Hindlimb muscle (tissue), 1 donor: Measurements from ENCODE around the gene PRELID3B. TPM values are rescaled to one million over a fixed set of nuclear protein-coding genes. Genes with fewer than 3 reads are reported as not detected.
"Not testable (repeated sequence)": the region's sequence is repeated elsewhere in the genome, so short reads cannot be mapped to it uniquely, and the experiment has no call there.

Experiments
- DNase-seq: peaks from one replicate; pipeline ENCODE4 v3.0.0-alpha.2; 2013
- polyA plus RNA-seq: library from polyadenylated mRNA; unstranded; fragments of 120-200 nt; gene quantifications from one replicate; pipeline ENCODE4 v1.2.1, GENCODE V29; 2013; ENCODE audit not compliant: insufficient read length

PRELID3B gene
- polyA plus RNA-seq, 1 donor, result 40.5 TPM

DNA sequence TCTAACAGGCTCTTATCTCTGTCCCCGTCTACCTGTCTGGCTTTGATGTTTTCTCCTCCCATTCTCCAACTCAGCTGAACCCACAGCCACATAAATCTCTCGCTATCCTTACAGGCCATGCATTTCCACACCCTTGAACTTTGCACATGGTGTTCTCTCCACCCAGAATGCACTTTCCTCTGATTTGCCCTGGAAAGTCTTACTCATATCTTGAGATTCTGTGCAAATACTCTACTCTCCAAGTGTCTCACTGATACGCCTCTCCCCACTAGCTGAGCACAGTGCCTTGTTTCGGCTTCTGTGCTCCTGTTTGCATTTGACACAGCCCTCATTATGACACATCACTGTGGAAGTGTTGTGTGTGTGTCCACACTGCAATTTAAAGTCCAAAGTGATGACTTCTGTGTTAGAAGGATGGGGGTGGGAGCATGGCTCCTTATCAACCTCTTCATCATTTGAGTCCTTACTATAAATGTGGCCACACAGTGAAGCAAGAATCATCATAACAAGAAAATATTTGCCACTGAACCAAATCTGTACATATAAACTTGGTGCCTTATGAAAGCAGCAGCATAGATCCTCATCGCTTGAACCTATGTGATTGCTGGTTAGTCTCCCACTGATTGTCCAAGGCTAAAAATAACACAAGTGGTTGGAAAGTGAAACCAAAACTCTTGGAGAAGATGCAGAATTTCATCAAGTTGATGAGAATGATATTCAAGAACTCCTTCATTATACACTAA lies 5.5 kb upstream of the PRELID3B start:
- no peak for DNase-seq

DNA sequence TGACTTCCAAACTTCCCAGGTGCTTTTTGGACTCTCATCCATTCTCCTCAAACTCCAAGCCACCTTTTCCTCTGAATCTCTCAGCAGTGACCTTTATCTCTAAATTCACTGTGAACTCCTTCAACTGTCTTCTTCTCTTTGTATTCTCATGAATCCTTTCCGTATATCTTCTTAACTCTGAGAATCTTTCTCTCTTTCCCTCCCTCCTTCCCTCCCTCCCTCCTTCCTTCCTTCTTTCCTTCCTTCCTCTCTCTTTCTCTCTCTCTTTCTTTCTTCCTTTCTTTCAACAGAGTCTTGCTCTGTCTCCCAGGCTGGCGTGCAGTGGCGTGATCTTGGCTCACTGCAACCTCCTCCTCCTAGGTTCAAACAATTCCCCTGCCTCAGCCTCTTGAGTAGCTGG lies 4.3 kb upstream of the PRELID3B start:
- no peak for DNase-seq

DNA sequence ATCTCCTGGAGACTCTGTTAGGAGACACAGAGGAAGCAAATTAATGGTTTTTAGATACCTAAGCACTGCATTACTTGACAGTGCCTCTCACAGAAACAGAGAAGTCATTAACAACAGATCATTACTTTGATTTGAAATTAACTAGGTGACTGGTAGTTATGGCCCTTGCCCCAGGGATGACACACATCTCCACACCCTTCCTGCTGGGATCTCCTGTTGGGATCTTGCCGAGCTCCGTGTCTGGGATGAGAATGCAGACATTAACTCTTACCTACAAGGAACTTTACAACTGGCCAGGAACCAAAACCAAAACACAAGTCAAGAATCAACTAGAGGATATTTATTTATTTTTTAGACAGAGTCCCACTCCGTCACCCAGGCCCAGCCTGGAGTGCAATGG lies 2.2 kb upstream of the PRELID3B start:
- DNase-seq, result no peak

DNA sequence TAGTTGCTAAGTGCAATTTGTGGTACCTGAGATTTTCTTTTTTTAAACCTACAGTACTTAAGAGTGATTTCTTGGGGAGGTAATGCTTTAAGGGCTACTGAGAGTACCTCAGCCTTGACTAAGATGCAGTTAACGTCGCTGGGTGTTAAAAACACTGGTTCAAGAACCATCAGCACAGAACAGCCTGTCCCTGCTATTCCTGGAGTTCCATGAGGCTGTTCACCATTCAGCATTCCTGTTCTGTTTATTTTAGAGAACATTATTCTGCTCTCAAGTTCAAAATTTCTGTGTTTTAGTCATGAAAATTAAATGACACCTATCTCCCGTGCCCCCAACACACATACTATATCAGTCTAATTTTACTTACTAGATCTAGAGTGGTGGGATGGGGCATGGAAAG lies 1.7 kb upstream of the PRELID3B start:
- no peak for DNase-seq

DNA sequence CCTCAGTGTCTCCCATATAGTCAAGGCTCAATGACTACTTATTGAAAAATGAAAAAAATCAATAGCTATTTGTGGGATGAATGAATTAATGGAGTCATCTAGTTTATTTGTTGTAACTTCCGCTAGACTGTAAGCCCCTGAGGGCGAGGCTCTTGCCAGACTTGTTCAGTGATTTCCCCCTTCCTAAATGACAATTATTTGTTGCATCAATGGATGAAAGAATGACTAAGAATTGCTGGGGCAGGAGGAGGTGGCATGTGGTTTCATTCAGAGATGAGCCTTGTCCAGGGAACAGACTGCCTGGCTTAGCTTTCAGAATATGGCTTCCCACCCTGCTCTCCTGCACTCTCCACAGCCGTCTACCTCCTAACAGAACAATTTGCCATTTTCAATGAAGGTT lies 1.1 kb upstream of the PRELID3B start:
- DNase-seq, result no peak

DNA sequence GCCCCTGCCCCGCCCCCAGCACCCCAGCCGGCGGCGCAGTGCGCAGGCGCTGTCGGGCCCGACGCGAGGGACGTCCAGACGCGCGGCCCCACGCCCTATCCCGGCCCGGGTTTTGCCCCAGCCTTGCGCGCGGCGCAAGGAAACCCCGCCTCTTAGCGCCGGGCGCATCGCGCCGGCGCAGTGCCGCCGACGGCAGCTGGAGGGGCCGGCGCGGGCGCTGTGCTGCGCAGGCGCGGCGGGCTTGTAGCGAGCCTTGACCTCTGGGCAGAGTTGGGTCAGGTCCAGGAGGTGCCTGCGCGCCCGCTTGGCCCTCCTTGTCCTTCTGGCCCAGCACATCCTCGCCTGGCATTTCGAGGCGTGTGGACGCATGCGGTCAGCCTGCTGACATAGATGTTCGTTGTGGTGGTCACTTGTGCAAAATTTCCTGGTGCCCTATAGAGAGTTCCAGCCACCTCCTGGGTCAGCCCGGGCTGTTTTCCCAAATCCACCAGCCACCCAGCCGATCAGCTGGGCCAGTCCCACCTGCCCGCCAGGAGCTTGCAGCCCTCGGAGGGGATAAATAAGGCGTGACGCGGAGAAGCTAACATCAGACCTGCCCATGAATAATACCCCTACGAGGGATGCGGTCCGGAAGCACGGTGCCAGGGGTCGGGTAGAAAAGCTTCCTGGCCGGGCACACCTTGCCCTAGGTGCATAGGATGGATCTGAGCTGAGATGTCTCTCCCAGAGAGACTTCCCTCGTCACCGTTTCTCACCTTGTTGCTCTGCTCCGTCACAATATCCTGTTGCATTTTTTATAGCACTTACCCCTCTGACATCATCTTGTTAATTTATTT lies 428 bp upstream of the PRELID3B start:
- DNase-seq, result peak; percentile 96

DNA sequence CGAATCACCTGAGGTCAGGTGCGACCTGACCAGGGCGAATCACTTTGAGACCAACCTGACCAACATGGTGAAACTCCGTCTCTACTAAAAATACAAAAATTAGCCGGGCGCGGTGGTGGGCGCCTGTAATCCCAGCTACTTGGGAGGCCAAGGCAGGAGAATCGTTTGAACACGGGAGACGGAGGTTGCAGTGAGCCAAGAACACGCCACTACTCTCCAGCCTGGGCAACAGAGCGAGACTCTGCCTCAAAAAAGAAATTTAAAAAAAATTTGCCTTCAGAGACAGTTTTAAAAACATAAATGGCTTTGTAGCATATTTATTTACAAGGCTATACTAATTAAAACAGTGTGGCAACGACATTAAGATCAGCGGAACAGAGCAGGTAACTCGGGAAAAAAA lies 1.1 kb downstream of the PRELID3B start:
- DNase-seq, result not testable (repeated sequence)

DNA sequence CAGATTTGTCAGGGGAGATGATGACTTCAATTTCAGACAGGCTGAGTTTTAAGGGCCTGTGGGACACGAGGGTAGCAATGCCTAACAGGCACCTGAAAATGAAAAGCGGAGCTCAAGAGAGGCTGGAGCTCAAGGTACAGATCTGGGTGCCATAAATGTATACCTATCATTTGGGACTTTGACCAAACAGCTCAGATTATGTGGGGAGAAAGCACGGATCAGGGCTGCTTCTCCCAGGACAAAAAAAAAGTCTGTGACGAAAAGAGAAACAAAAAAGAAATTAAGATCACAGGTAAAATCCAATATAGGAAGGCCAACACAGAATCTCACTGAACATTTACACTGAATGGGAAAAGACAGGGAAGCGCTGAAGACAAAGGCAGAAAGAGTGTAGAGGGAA lies 1.9 kb downstream of the PRELID3B start:
- DNase-seq, result no peak

DNA sequence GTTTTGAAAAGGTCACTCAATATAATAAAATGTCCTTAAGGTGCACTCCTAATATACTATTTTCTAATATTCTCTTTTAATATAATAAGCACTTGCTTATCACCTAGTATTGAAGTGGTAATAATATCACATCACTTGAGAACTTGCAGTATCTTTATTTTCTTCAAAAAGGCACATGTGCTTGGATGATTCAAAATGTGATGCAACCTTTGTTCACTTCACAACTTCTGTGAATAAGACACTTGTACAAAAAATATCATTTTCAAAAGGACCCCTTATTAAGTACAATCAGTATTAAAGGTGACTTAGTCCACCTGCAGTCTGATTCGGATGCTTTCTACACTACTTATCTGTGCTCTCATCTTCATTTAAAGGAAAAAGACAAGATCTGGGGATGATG lies 3.4 kb downstream of the PRELID3B start:
- no peak for DNase-seq

DNA sequence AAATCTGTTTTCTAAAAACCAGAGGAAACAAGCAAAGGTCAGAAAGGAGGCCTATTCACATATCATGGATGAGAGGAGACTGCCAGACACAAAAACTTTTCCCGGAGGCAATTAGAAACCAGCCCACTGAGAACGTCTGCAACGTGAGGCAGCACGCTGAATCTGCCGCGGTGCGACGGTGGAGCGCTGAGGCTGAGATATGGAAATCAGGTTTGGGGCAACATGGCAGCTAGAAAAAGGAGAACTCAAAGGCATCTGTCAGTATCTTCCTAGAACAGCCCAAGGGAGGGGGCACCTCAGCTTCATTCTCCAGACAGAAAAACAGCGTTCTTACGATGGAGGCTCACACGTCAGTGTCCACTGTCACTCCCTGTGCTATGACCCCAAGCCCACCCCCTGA lies 5.2 kb downstream of the PRELID3B start:
- no peak for DNase-seq

DNA sequence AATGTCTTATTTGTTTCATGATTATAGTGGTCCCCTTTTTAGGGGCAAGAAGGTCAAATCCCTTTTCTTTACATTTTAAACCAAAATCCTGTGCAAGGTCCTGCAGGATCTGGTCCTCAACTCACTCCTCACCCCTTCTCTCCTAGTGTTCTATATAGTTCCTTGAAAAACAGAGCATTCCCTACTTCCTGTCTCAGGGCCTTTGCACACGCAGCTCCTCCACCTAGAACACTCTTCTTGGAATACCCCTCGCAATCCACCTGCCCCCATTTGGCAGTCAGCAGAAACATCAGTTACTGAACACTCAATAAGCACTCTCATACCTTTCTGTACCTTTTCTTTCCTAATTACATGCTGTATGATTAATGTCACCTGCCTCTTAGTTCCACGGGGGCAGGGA lies 7.2 kb downstream of the PRELID3B start:
- no peak for DNase-seq

DNA sequence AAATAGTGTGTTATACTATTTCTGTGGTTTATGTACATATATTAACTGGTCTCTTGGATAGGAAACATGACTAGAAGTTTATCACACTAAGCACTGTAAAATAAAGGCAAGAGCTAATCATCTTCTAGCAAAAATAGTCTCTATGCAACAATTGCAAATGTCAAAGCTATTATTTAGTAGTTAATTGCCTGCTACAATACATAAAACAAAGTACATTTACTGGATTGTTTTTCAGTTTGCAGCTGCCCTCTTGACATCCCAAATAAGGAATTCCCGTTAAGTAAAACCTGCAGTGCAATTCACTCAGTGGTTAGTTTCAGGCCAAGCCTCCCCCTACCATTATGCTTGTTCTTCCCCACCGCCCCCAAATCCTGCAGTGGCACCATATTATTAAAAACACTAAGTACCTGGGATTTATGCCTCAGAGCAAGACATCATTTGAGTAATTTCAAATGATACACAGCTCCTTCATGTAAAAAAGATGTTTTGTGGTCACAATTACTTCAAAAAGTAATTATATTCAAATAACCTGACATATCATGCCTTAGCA lies 8.9 kb downstream of the PRELID3B start:
- DNase-seq, result no peak

DNA sequence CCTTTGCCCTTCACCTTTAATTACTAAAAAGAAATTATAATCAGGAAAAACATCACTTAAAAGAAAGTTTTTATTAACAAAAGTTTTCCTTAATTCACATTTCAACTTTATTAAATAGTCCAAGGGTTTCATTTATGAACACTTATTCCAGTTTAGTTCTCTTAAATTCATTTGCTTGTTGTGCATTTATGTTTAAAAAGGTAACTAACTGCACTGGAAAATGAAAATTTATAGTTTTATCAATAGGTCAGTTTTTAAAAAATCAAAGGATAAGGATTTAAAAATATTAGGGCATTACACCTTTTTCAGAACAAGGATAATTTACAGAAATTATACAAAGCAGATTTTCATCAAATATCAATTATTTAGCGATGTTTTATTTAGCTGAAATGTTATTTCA lies 9.5 kb downstream of the PRELID3B start:
- DNase-seq, result no peak

DNA sequence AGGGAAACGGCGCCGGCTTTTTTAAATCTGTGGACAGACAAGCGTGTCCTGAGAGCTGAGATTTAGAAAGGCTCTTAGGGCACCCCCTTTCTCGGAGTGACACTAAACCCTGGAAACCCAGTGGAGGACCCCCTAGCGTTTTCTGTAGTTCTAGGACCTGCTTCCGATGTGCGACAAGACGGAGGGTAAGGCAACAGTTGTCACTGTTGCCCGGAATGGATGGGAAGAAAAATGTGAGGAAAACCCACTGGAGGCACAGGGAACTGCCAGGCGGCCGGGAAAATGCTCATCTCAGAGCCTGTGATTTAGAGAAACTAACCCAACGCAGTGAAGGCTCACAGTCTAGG lies 9.9 kb downstream of the PRELID3B start:
- no peak for DNase-seq

DNA sequence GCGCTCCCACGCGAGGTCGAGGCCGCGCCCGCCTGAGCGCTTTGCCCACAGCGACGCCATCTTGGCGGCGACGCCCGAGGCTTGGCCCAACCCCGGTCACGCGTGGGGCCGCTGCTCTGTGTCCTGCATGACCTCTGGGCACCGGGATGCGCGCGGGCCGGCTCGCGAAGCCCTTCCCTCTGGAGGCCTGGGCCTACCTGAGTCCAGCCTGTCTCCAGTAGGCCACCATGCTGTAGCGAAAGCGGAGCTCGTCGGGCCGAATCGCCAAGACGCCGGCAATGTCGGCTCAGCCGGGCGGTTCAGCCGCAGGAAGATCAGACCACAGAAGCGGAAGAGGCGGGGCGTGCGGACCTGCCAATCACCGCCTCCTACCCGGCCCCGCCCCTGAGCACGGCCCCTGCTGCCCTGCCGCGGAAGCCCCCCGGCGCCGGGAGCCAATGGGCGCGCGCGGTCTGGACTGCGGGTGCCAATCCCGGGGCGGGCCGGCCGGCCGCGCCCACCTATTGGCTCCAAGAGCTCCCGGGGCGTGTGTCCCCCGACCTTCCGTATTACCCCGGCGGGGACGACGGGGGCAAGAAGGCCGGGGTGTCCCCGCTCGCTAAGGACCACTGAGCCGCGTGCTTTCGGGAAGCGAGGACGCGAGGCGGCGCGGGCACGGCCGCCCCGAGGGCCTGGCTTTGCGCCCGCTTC lies 10.4 kb downstream of the PRELID3B start, which contains the start of gene ATP5F1E:
Gene ATP5F1E, minus strand, starts transcription at position 313 of the 690 bp plus-strand sequence. Its CDS starts 84 bp downstream, at position 229.
- DNase-seq, result peak; percentile 95

DNA sequence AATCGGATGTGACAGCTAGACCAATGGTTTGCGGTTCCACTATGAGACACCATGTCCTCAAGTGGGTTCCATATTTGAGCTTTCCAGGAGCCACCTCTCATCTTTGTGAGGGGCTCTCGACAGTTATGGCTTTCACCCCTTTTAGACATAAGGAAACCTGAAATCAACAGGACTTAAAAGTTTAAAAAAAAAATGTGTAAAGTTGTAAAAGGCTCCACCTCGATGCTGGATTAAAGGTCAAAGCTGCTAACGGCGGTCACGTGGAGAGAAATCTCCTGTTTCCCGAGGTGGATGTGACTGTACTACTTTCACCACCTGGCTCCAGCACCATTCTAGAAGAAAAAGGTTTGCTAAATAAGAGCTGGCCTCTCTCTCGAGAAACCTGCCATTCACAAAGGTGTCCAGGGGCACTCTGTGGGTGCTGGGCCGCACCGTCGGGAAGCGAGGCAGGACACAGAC lies 11.0 kb downstream of the PRELID3B start:
- DNase-seq, result no peak

DNA sequence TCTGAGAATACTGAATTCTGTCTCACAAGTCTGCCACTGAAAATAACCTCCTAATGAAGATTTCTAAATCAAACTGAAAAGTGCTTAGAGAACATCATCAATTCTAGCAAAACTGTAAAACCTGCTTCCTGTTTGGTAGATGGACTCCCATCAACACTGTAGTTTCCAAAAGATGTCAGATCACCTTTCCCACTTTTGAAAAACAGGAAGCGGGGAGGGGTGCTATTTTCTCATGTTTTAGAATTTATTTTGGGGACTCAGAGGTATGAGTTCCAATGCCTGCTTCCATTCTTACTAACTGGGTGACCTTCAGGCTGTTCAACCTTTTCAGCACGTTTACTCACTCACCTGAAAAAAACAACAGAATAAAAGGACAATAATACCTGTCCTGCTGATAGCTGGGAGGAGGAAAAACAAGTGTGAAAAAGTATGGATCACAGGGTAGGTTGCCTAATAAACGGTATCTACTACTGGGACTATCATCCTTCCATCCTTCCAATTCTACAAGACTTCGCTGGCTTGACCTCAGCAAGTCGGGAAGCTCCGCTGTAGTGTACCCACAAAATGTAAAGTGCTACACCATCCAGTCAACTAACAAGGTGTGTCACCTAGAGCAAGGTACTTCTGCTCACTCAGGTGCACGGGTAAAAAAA lies 11.5 kb downstream of the PRELID3B start:
- DNase-seq, result no peak

DNA sequence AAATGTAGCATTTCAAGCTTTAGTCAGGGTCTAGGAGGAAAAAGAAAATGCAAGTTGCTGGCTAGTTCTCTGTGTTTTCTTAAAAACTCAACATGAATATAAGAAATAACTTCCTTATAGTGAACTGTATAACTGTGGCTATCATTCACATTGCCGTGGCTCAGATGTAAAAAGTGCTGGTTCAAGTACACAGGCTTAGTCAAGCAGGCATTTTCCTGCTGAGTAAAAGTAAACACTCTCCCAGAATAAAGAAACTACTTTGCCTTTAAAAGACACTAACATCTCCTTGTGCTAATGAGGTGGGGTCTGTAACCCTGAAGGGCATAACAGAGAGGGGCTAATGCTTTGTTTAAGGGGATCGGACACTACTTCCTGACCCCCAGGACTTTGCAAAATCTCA lies 13.8 kb downstream of the PRELID3B start:
- DNase-seq, result no peak

DNA sequence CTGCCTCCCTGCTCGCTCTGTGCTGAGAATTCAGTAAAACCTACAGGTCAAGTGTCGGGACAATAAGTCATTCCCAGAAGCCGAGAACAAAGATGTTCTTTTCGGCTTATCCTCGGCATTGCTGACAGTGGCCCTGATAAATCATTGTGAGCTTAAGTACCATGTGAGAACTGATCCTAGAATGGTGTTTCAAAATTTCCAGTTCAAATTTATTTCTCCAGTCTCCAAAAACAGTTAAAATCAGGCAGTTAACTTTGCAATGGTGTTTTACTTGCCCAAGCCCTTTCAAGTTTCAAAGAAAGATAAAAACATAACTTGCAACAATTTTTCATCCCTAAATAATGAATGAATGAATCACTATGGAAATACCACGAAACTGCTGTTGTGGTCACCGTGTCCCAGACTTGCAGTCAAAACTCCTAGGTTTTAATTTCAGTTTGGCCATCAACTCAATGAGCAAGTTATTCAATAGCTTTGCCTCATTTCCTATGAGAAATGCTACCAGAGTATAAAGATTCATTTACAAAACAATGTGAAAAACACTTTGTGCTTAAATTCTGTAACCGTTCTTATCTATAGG lies 14.8 kb downstream of the PRELID3B start:
- no peak for DNase-seq

DNA sequence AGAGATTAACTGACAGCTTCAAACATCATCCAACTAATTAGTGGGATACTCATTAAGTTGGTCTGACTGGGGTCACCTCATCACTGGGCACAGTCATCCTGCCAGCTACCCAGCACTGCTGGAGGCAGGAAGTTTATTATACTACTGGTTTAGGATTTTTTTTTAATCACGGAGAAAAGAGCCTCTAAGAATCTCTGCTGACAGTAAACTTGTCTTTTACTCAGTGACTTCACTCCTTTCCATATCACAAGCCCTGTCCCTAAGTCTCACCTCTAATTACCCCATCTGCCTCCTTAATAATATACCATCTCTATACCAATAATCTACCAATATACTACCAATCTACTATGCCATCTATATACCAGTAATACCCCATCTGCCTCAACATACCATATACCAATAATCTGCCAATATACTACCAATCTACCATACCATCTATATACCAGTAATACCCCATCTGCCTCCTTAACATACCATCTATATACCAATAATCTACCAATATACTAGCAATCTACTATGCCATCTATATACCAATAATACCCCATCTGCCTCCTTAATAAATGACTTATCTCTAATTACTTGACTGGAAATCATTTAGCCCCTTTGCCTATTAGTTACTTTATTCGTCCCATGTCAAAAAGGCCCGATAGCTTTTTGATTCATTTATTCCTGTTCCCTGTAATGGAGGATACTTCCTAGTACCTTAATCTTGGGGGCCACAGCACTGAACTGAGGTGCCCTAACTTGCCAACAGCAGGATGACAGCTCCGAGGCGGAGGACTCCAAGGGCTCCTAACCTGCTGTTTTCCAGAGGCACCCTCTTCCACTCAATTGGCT lies 15.5 kb downstream of the PRELID3B start:
- DNase-seq, result no peak

DNA sequence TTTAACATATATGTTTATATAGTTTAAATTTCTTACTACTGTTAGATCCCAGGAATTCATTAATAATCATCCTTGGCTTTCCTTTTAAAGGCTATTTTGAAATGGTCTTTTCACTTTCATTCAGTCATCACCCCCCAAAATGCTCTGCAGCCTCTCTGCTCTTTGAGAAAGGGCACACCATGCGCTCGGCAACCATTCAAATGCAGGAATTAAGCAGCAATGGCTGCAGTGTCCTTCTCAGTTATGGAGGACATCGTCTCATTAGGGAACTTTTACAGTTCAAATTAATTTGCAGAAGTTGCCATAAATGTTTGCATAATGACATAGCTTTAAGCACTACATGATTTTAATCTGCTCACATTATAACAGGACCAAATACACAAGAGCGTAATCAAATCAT lies 17.1 kb downstream of the PRELID3B start:
- DNase-seq, result no peak
